Activated CD4-positive, alpha-beta T cell treated with anti-CD3 and anti-CD28 coated beads for 24 hours (primary cell): ENCODE results near the gene TENT5A.

Experiments
- DNase-seq, 2 donors: peaks; one replicate each; pipeline ENCODE4 v3.0.0-alpha.2; 2020; ENCODE audit warnings: low read depth in 2 of 2

Gene TENT5A

DNA sequence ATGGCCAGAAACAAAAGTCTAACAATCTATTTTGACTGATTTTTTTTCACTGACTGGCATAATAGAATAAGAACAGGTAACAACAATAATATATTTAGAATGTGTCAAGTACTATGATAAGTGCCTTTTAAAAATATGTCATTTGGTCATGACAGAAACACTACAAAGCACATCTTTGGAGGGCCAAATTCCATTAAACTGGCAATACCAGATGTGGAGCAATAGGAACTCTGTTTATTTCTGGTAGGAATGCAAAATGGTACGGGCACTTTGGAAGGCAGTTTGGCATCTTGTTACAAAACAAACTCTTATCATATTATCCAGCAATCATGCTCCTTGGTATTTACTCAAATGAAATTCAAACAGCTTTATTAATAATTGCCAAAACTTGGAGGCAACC lies 39.3 kb downstream of the TENT5A start:
- DNase-seq = no peak

GRCh38 chr6:81708113-81708699 lies 44.3 kb downstream of the TENT5A start:
- no peak for DNase-seq

DNA sequence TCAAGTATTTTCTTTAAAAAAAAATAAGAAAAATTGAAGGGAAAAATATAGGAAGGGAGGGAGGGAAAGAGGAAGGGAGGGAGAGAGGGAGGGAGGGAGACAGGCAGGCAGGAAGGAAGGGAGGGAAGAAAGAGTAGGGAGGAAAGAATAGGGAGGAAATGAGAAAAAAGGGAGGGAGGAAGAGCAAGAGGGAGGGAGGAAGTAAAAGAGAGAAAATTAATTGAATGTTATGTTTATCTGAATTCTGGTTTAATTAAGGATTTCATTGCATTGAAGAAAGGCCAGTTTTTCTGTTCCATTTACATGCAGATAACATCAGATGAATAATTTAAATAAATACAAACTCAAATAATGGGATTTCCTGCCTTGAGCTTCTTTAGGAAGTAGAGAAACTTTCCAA lies 47.8 kb downstream of the TENT5A start:
- no peak for DNase-seq

GRCh38 chr6:81700414-81700813 lies 52.1 kb downstream of the TENT5A start:
- DNase-seq = no peak

DNA sequence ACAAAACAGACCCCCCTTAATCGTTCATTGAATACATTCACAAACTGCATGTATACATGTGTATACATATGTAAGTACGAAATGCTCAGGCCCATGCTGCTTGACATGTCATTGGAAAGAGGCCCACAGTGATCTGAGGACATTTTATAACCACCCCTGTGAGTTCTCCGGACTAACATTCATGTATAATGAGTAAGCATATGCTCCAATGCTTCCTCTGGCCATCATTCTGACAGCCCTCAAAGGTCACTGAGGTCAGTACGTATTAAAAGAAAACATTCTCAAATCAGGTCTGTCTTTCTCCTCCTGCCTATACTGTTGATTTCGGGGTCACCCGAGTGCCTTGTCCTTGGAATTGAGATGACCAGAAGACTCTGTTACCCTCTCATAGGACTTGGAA lies 54.9 kb downstream of the TENT5A start:
- DNase-seq = no peak

DNA sequence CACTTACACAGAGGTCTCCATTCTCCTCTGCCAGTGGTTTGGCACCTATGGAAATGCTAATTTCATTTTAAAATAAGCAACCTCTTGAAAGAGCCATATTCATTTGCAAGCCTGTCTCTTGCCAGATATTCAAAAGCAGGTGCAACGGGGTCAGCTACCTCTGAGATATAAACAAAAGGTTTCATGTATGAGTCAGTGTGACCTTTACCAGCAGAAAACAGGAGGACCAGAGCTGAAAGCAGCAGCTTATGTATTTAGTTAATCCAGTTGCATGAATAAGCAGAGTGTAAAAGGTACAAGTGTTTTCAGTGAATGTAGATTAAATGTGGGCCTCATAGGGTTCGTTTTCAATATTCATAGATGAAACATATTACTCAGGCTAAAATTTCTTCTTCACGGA lies 56.0 kb downstream of the TENT5A start:
- DNase-seq = no peak
